ENCODE data around the gene CACNA1A. TPM values are rescaled to one million over a fixed set of nuclear protein-coding genes. Genes with fewer than 3 reads are reported as not detected.

Gene CACNA1A
- total RNA-seq, 1 donor from 2014 or later, result 23.2 TPM

DNA sequence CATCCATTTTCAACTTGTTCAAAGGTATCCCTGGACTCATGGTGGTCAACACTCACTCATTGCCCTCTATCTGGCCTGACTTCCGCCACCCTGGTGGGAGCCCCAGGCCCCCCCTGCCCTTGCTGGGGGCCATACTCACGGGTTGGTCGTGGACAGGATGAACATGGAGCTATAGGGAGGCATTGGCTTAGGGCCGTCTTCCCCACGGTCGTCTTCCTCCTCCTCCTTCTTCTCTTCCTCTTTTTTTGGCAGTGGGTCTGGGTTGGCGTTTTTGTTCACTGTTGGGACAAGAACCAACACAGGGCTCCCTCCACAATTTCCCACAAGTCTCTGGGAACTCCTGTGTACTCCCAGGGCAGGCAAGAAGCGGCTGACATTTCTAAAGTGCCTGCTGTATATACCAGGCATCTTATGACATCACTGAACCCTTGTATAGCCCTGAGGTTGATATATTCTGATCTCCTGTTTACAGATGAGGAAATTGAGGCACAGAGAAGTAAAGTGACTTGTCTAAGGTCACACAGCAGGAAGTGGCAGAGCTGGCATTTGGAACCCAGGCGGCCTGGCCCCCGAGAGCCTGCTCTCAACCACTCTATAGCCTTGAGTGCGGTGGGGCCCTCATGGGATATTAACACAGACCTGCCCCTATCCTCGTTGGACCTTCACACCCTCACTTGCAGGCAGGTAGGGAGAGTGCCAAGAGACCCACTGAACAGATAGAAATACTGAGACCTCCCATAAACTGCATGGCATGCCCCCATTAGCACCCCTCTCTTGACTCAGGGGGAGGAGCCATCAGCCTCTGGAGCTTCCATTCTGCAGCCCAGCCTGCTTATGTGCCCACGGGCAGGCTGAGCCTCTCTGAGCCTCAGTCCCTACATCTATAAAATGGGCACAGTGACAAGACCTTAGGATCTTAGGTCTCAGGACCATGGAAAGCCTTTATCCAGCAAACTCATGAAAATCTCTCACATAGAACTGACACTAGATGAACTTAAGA is 221.1 kb downstream of the CACNA1A start:
- H3K27ac Mint-ChIP-seq, result no peak overlapping the region
- DNase-seq (ENCODE audit: extremely low spot score, unreplicated experiment), result no peak
- no peaks in the 10 kb centered on the region for H3K27me3 Mint-ChIP-seq
- no peak overlapping the region for H3K4me3 Mint-ChIP-seq
- TF ChIP-seq, protein P1, sequence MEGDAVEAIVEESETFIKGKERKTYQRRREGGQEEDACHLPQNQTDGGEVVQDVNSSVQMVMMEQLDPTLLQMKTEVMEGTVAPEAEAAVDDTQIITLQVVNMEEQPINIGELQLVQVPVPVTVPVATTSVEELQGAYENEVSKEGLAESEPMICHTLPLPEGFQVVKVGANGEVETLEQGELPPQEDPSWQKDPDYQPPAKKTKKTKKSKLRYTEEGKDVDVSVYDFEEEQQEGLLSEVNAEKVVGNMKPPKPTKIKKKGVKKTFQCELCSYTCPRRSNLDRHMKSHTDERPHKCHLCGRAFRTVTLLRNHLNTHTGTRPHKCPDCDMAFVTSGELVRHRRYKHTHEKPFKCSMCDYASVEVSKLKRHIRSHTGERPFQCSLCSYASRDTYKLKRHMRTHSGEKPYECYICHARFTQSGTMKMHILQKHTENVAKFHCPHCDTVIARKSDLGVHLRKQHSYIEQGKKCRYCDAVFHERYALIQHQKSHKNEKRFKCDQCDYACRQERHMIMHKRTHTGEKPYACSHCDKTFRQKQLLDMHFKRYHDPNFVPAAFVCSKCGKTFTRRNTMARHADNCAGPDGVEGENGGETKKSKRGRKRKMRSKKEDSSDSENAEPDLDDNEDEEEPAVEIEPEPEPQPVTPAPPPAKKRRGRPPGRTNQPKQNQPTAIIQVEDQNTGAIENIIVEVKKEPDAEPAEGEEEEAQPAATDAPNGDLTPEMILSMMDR (conservative IDR thresholded peaks at IDR 0.05), result no peak
- H3K4me1 Mint-ChIP-seq (ENCODE audit: unreplicated experiment), result peaks cover 3% of the 10 kb centered on the region
- no peaks in the 10 kb centered on the region for H3K36me3 Mint-ChIP-seq
- no peaks in the 10 kb centered on the region for H3K9me3 Mint-ChIP-seq

DNA sequence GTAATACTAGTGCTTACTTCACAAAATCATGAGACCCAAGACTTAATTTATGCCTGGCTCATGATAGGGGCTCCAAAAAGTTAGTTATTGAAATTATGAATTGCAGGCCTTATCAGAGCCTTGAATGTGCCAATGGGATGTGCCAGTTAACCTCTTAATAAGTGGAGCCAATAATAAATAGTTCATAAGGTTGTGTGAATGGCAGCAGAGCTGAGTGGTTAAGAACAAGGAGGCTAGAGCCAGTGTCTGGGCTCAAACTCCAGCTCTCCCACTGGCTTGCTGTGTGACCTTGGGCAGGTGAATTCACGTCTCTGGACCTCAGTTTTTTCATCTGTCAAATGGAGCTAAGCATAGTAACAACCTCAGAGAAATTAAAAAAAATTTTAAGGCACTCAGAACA is 222.4 kb downstream of the CACNA1A start:
- H3K4me1 Mint-ChIP-seq (ENCODE audit: unreplicated experiment), result peaks cover 3% of the 10 kb centered on the region
- TF ChIP-seq, protein P1 (conservative IDR thresholded peaks at IDR 0.05), result no peak
- no peaks in the 10 kb centered on the region for H3K27me3 Mint-ChIP-seq
- no peaks in the 10 kb centered on the region for H3K36me3 Mint-ChIP-seq
- H3K4me3 Mint-ChIP-seq, result no peak overlapping the region
- H3K27ac Mint-ChIP-seq, result no peak overlapping the region
- no peak for DNase-seq (ENCODE audit: extremely low spot score, unreplicated experiment)
- no peaks in the 10 kb centered on the region for H3K9me3 Mint-ChIP-seq

DNA sequence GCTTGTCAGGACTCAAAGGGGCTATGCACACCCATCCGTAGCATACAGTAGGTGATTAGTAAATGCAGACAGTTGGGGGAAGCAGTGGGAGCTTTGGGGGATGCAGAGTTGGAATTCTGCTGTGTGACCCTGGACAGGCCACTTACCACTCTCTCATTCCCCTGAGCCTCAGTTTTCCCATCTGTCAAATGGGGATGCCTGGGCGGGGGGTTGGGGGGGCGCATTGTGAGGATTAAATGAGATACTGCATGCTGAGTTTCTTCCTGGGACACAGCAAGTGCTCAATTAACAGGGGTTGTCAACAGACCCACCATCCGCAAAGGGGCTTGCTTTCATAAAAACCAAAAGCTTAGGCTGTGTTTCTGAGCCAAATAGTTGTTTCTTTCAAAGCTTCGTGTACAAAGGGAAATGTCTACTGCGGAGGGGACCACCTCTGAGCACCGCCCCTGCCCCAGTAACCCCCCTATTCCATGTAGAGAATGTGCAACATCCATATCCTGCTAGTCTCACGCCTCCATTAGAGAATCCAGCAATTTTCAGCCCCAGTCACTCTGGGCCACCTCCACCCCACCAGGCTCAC is 223.7 kb downstream of the CACNA1A start:
- TF ChIP-seq, protein P1 (conservative IDR thresholded peaks at IDR 0.05), result no peak
- H3K36me3 Mint-ChIP-seq, result no peaks in the 10 kb centered on the region
- DNase-seq (ENCODE audit: extremely low spot score, unreplicated experiment), result no peak
- H3K27me3 Mint-ChIP-seq, result no peaks in the 10 kb centered on the region
- H3K9me3 Mint-ChIP-seq, result no peaks in the 10 kb centered on the region
- H3K27ac Mint-ChIP-seq, result no peak overlapping the region
- no peak overlapping the region for H3K4me3 Mint-ChIP-seq
- H3K4me1 Mint-ChIP-seq (ENCODE audit: unreplicated experiment), result peaks cover 3% of the 10 kb centered on the region

DNA sequence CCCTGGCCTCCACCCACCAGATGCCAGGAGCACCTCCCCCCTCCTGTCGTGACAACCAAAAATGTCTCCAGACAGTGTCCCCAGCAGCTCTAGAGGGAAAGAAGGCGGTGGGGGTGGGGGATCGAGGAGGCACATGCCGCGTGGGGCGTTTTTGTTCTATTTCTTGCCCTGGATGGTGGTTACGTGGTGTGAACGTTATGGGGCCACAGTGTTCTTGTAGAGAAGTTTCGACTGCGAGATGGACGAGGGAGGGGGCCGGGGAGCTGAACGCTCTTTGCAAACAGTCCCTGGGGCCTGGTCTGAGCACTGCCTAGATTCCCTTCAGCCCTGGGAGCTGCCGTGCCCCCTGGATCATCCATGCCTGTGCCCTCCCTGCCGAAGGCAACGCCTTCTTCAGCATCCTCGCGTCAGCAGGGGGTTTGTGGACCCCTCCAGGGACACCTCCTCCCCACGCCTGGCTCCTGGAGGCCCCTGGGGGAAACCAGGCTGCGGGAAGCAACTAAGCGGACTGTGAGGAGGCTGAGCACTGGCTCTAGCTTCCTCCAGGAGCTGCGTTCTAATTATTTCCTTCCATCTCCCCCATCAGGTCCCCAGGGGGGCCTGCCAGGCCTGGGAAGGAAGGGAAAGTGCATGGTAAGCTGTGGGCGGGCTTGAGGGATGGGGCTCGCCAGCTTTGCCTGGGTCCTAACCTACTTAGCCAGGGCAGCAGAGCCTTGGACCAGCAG is 224.6 kb downstream of the CACNA1A start:
- Mint-ChIP-seq H3K27ac (no peak overlapping the region), H3K4me3 (no peak overlapping the region), H3K27me3 (no peaks in the 10 kb centered on the region), H3K36me3 (no peaks in the 10 kb centered on the region), H3K9me3 (no peaks in the 10 kb centered on the region), H3K4me1 (ENCODE audit: unreplicated experiment) (peaks cover 8% of the 10 kb centered on the region)
- DNase-seq (ENCODE audit: extremely low spot score, unreplicated experiment), result no peak
- TF ChIP-seq, protein P1 (conservative IDR thresholded peaks at IDR 0.05), result no peak

DNA sequence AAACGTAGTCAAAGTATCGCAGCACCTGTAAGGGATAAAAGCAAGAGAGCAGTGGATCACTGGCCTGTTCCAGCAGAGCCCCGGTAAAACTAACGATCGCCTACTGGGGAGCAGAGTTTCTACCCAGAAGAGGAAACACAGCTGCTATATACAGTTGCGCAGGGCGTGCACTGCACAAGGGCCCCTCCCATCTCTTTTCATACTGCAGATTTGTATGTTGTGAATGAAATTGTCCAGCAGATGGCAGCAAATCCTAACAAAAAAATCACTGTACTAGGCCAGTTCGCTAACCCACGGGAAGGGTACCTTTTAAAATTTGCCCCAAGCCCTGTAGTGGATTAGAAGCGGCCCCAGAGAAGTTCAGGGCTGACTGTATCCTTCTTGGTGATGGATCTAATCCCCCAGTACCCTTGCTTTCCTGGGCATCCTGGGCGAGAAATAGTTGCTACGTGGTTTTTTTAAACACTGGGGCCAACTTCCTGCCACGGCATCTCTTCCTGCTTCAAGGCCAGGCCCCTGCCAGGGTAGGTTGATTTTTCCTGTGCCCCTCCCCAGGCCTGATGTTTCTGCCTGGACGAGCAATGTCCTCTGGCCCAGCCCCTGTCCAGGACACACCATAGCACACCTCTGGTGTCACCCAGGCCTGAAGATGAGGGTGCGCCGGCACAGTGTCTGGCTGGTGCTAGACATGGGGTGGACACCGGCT is 229.0 kb downstream of the CACNA1A start:
- Mint-ChIP-seq H3K36me3 (no peaks in the 10 kb centered on the region), H3K4me1 (ENCODE audit: unreplicated experiment) (peaks cover 8% of the 10 kb centered on the region), H3K4me3 (no peak overlapping the region), H3K27ac (peak overlapping the region; percentile 12), H3K27me3 (no peaks in the 10 kb centered on the region), H3K9me3 (no peaks in the 10 kb centered on the region)
- TF ChIP-seq, protein P1 (conservative IDR thresholded peaks at IDR 0.05), result peak; percentile 86
- no peak for DNase-seq (ENCODE audit: extremely low spot score, unreplicated experiment)

Measured in type B pancreatic cell (in vitro differentiated cells).